Activated T-helper 1 cell treated with anti-CD3 and anti-CD28 coated beads, Interleukin-12 subunit alpha, Interleukin-12 subunit beta, Interleukin-2, Interleukin-4 antibody, amounts not matched to agents 30 ng/mL and 10 ng/mL and 1 ng/mL, durations not matched to agents 14 hours and 24 hours and 36 hours (primary cell): ENCODE measurements around the gene NOL4L. TPM values are rescaled to one million over a fixed set of nuclear protein-coding genes. Genes with fewer than 3 reads are reported as not detected.

ENCODE experiments used
- DNase-seq: peaks from one replicate; pipeline ENCODE4 v3.0.0; 2021; ENCODE audit warnings: low spot score
- H3K27ac Mint-ChIP-seq: one replicate; pipeline ENCODE4 v1.8.0; 2021; ENCODE audit warnings: mild to moderate bottlenecking, mixed read lengths
- H3K27me3 Mint-ChIP-seq: one replicate; pipeline ENCODE4 v1.8.0; 2022; ENCODE audit warnings: mild to moderate bottlenecking, moderate library complexity, mixed read lengths; ENCODE audit not compliant: insufficient read depth
- H3K36me3 Mint-ChIP-seq: one replicate; pipeline ENCODE4 v1.8.0; 2021; ENCODE audit warnings: low read depth, mixed read lengths
- H3K4me1 Mint-ChIP-seq: one replicate; pipeline ENCODE4 v1.8.0; 2021; ENCODE audit warnings: low read depth, mixed read lengths
- H3K4me3 Mint-ChIP-seq: one replicate; pipeline ENCODE4 v1.8.0; 2021; ENCODE audit warnings: mild to moderate bottlenecking, moderate library complexity, mixed read lengths
- H3K9me3 Mint-ChIP-seq: one replicate; pipeline ENCODE4 v1.8.0; 2021; ENCODE audit warnings: mixed read lengths
- intact Hi-C: fragments of 100-400 bp; cut with micrococcal nuclease; formaldehyde crosslinking; loops from one replicate; pipeline ENCODE4 v1.15.1; 2024
- total RNA-seq: library from RNA; stranded (reverse); gene quantifications from 2 replicates; pipeline ENCODE4 v1.2.3, GENCODE V29; 2022

The NOL4L gene
- total RNA-seq, 1 donor from 2014 or later: 14.3 TPM

DNA sequence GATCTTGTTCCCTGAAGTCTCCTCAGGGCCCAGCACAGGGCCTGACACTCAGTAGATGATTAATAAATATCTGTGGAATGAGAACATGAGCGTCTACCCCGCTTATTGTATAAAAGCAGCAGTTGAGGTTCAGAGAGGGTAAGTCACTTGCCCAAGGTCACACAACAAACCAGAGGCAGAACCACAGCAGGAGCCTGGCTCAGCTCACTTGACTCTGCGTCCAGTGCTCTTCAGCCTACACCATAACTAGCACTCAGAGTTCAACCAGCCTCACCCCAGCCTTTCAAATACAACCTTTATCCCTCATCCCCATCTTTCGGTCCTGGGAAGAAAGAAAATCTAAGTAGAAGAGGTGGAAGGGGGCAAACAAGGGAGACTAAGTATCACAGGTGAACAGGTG, 24.9 kb upstream of the NOL4L start:
- intact Hi-C loops: no loop called here
- Mint-ChIP-seq H3K27ac (no peak overlapping the region), H3K4me1 (no peaks in the 10 kb centered on the region), H3K27me3 (peaks cover 7% of the 10 kb centered on the region), H3K4me3 (no peak overlapping the region), H3K9me3 (no peaks in the 10 kb centered on the region), H3K36me3 (no peaks in the 10 kb centered on the region)
- DNase-seq: no peak

DNA sequence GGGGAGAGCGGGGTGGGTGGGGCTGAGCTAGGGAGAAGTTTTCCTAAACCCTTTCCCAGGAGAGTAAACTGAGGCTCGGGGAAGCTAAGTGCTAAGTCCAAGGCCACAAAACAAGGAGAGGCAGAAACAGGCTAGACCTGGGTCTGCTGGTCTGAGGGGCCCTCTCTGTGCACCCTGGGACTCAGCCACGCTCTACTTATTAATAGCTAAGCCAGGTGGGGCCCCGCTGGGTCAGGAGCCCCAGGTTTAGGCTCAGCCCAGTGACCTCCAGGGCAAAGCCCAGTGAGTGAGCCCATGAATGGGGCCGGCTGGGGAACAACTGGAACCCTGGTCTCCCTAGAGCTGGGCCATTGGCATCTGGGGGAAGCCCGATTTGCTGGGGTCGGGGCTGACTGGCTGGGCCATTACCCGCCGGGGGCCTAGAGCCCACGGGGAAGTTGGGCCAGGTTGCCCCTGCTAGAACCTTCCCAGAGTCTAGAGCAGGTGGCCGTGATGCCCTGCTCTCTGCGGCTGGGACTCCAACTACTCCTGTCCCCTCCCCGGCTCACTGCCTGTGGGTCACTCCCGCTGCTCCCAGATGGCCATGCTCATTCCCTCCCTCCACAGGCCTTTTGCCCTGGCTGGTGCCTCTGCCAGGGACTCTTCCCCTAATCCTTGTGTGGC, 24.1 kb upstream of the NOL4L start:
- no peak for DNase-seq
- Mint-ChIP-seq H3K9me3 (no peaks in the 10 kb centered on the region), H3K27ac (no peak overlapping the region), H3K4me3 (no peak overlapping the region), H3K36me3 (no peaks in the 10 kb centered on the region), H3K27me3 (peaks cover 2% of the 10 kb centered on the region), H3K4me1 (no peaks in the 10 kb centered on the region)
- intact Hi-C loops: no loop called here

DNA sequence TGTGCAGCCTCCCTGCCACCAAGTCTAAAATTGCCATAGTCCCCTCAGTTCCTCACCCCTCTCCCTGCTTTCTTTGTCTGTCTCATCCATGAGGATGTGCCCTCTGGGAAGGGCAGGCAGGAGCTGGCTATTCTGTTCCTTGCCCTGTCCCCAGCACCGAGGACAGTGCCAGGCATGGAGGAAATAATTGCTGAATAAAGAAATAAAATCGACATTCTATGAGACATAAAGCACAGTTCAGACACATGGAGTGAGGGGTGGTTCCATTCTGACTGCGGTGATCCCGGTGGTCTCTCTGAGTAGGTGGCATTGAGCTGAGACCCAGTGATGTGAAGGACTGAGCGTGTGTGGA, 23.5 kb upstream of the NOL4L start:
- no peaks in the 10 kb centered on the region for H3K9me3 Mint-ChIP-seq
- no peaks in the 10 kb centered on the region for H3K4me1 Mint-ChIP-seq
- H3K36me3 Mint-ChIP-seq: no peaks in the 10 kb centered on the region
- no peak overlapping the region for H3K4me3 Mint-ChIP-seq
- intact Hi-C loops: no loop called here
- H3K27me3 Mint-ChIP-seq: peaks cover 2% of the 10 kb centered on the region
- H3K27ac Mint-ChIP-seq: no peak overlapping the region
- DNase-seq: no peak

DNA sequence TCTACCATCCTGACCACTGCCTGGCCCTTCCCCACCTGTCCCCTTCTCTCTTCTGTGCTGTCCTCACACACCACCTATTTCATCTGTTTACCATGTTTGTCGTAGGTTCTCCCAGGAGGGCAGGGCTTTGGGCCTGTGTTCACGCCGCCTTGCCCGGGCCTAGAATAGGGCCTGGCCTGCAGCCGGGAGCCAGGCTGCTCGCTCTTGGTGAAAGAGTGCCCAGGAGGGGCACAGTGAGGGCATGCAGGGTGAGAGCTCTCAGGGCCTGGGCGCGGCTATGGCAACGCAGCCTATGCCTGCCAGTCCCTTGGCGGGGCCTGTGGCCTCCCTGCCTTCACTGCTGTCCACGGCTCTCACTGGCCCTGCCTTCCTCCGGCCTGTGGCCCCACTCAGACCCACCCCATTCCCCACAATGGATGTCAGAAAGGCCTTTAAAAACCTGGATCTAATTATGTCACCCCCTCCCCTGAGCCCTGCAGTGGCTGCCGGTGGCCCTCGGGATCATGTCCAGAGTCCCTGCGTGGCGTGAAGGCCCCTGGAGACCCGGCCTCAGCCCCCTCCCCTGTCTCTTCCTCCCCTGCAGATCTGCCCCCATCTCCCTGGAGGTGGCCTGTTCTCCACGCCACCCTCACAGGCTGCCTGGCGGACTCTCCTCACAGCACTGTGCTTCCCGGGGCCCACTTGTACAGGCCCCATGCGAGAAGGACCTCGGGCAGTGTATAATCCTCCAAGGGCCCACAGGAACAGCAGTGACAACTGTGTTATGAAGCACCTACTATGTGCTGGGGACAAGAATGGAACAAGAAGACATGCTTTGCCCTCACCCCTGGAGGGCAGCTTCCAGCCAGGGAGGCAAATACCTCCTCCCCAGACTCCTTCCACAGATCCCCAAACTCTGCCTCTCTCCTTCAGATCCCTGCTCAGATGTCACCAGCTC, 22.9 kb upstream of the NOL4L start:
- Mint-ChIP-seq H3K4me3 (no peak overlapping the region), H3K4me1 (no peaks in the 10 kb centered on the region), H3K36me3 (no peaks in the 10 kb centered on the region), H3K27me3 (no peaks in the 10 kb centered on the region), H3K9me3 (no peaks in the 10 kb centered on the region), H3K27ac (no peak overlapping the region)
- intact Hi-C loops: no loop called here
- DNase-seq: no peak

DNA sequence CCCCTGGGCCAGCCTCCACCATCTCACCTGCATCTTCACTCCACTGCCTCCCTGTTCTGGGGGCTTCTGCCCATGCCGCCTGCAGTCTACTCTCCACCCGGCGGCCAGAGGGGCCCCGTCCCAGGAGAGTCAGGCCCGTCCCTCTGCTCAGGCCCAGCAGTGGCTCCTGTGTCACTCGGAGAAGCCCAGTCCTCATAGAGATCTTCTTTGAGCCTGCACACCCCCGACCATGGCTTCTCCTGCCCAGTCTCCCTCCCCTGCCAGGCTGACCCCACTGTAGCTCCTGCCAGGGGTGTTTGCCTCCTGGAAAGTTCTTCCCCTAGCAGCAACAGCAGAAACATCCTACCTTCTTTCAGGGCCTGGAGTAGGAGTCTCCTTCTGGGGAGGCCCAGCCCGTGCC, 22.2 kb upstream of the NOL4L start:
- no peak for DNase-seq
- no peak overlapping the region for H3K4me3 Mint-ChIP-seq
- H3K36me3 Mint-ChIP-seq: no peaks in the 10 kb centered on the region
- H3K9me3 Mint-ChIP-seq: no peaks in the 10 kb centered on the region
- intact Hi-C loops: no loop called here
- no peaks in the 10 kb centered on the region for H3K4me1 Mint-ChIP-seq
- H3K27me3 Mint-ChIP-seq: no peaks in the 10 kb centered on the region
- no peak overlapping the region for H3K27ac Mint-ChIP-seq

DNA sequence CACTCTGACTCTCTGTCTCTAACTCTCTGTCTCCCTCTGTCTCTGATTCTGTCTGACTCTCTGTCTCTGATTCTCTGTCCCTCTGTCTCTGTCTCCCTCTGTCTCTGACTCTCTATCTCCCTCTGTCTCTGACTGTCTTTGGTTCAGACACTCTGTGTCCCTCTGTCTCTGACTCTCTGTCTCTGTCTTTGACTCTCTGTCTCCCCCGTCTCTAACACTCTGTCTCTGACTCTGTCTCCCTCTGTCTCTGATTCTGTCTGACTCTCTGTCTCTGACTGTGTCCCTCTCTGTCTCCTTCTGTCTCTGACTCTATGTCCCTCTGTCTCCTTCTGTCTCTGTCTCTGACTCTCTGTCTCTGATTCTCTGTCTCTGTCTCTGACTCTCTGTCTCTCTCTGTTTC, 21.7 kb upstream of the NOL4L start:
- no peak for DNase-seq
- intact Hi-C loops: no loop called here
- no peaks in the 10 kb centered on the region for H3K27me3 Mint-ChIP-seq
- no peaks in the 10 kb centered on the region for H3K36me3 Mint-ChIP-seq
- no peak overlapping the region for H3K27ac Mint-ChIP-seq
- H3K4me3 Mint-ChIP-seq: no peak overlapping the region
- H3K4me1 Mint-ChIP-seq: no peaks in the 10 kb centered on the region
- H3K9me3 Mint-ChIP-seq: no peaks in the 10 kb centered on the region

DNA sequence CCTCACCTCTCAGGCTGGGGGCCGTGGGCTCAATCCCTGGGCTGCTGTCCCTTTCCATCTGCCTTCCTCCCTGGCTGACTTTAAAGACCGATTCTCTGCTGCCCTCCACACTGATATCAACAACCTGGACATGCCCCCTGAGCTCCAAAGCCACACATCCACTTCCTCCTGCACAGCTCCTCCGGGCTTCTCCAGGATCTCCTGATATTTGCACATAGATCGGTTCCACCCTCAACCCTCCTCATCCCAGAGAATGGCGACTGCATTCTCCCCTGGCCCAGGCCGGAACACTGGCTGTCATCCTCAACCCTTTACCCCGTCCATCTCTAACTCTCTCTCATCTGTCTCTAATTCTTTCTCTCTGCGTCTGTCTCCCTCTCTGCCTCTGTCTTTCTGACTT, 21.0 kb upstream of the NOL4L start:
- Mint-ChIP-seq H3K27me3 (no peaks in the 10 kb centered on the region), H3K9me3 (no peaks in the 10 kb centered on the region), H3K27ac (no peak overlapping the region), H3K4me3 (no peak overlapping the region), H3K4me1 (no peaks in the 10 kb centered on the region), H3K36me3 (no peaks in the 10 kb centered on the region)
- DNase-seq: no peak
- intact Hi-C loops: no loop called here

DNA sequence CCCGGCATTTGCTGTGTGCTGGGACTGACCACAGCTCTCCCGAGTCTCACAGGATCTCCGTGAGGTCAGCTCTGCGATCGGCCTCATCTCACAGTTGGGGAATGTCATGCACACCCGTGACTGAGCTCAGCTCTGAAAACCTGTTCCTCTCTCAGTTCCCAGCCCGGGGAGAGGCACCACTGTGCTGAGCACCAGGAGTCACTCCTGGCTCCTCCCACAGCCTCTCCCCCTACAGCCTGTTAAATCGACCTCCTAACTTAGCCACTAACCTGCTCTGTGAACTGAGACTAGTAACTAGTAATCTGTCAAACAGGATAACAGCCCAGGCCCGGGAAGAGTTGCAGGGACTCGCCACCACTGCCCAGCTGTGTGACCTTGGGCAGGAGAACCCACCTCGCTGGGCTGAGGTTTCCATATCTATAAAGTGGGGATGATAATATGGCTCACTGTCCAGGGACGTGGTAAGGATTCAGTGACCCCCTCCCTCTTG, 20.1 kb upstream of the NOL4L start:
- Mint-ChIP-seq H3K4me1 (no peaks in the 10 kb centered on the region), H3K27me3 (no peaks in the 10 kb centered on the region), H3K4me3 (no peak overlapping the region), H3K27ac (no peak overlapping the region), H3K36me3 (no peaks in the 10 kb centered on the region), H3K9me3 (no peaks in the 10 kb centered on the region)
- intact Hi-C loops: no loop called here
- no peak for DNase-seq

DNA sequence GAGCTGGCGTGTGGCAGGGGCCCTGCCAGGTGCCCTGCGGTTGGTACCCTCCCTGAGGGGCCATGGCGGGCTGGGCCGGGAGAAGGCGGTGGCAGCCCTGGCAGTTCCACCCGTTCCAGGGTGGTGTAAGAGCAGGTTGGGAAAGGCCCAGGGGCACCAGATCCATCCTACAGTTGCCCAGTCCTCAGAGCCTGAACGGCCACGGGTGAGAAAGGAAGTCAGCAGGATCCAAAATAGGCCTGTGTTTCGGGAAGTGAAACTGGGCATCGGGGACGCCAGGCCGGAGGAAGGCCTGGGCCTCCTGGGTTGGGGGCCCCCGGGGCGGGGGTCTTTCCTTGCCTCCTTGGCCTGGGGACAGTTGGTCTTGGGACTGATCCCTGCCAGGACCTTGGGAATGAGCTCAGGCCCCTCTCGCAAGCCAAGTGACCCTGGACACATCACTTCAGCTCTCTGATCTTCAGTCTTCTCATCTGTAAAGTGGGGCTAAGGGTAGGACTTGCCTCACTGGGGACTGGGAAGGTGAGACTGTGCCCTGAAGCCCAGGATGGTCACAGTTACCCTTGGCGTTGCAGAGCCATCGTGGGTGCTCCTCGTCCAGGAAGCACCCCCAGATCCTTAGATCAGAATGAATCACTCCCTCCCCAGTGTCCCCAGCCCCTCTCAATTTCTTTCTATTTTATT, 18.1 kb upstream of the NOL4L start:
- no peak for DNase-seq
- no peak overlapping the region for H3K4me3 Mint-ChIP-seq
- no peaks in the 10 kb centered on the region for H3K36me3 Mint-ChIP-seq
- intact Hi-C loops: no loop called here
- no peaks in the 10 kb centered on the region for H3K4me1 Mint-ChIP-seq
- H3K27ac Mint-ChIP-seq: no peak overlapping the region
- H3K27me3 Mint-ChIP-seq: no peaks in the 10 kb centered on the region
- H3K9me3 Mint-ChIP-seq: no peaks in the 10 kb centered on the region

DNA sequence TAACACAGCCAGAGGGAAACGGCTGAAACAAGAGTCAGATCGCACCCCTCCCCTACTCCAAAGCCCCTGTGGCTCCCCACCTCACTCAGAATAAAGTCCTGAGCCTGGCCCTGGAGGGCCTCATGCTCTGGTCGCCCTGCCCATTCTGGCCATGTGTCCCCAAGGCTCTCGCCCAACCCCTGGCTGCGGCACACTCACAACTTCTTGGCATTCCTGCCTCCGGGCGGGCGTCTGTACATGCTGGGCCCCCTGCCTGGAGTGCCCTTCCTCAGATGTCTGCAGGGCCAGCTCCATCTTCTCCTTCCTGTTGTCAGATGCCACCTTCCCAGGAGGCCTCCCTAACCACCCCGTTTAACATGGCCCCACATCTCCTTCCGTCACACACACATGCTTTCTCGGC, 17.1 kb upstream of the NOL4L start:
- no peak overlapping the region for H3K4me3 Mint-ChIP-seq
- H3K9me3 Mint-ChIP-seq: no peaks in the 10 kb centered on the region
- H3K27ac Mint-ChIP-seq: no peak overlapping the region
- no peaks in the 10 kb centered on the region for H3K4me1 Mint-ChIP-seq
- intact Hi-C loops: no loop called here
- no peaks in the 10 kb centered on the region for H3K27me3 Mint-ChIP-seq
- DNase-seq: no peak
- H3K36me3 Mint-ChIP-seq: no peaks in the 10 kb centered on the region

DNA sequence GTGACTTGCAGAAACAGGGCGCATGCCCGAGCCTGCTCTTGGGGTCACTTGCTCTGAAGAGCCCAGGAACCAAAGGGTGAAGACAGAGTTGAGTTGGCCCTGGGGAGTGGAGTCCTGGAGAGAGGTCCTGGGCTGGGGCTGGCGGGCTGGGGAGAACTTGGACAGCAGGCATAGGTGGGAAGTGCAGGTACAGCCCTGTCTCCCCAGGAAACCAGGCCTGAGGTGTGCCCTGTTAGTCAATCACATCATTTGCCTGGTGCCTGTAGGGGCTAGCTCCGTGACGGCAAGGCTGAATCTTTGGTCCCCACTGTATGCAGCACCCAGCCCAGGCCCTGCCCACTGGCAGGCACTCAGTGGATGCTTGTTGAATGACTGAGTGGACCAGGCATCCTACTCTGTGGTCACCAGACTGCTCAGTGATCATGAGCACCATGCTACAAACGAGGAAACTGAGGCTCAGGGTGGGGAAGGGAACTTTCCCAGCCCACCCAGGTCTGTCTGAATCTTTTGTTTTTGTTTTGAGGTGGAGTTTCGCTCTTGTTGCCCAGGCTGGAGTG, 15.6 kb upstream of the NOL4L start:
- Mint-ChIP-seq H3K4me3 (no peak overlapping the region), H3K27ac (no peak overlapping the region), H3K36me3 (no peaks in the 10 kb centered on the region), H3K27me3 (no peaks in the 10 kb centered on the region), H3K4me1 (no peaks in the 10 kb centered on the region), H3K9me3 (no peaks in the 10 kb centered on the region)
- intact Hi-C loops: no loop called here
- DNase-seq: no peak

DNA sequence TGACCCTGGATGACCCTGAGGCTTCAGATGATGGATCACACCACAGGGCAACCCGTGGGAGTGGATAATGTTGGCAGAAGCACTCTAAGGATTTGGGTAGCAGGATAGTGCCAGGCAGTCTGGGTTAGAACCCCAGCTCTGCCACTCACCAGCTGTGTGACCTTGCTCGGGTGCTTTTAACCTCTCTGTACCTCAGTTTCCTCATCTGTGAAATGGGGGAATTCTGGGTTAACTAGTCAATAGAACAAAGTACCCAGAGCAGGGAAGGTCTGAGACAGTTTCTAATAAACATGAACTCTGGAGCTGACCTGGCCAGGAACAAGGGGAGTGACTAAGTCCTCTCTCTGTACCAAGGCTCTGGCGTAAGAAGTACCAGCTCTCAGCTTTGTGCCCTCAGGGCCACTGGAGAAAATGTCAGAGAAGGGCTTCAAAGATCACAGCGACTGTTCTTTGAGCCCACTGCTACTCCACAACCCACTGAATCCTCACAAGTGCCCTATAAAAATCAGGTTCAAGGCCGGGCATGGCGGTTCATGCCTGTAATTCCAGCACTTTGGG, 14.7 kb upstream of the NOL4L start:
- no peaks in the 10 kb centered on the region for H3K36me3 Mint-ChIP-seq
- DNase-seq: no peak
- no peak overlapping the region for H3K27ac Mint-ChIP-seq
- no peaks in the 10 kb centered on the region for H3K4me1 Mint-ChIP-seq
- intact Hi-C loops: no loop called here
- no peak overlapping the region for H3K4me3 Mint-ChIP-seq
- no peaks in the 10 kb centered on the region for H3K27me3 Mint-ChIP-seq
- H3K9me3 Mint-ChIP-seq: no peaks in the 10 kb centered on the region

DNA sequence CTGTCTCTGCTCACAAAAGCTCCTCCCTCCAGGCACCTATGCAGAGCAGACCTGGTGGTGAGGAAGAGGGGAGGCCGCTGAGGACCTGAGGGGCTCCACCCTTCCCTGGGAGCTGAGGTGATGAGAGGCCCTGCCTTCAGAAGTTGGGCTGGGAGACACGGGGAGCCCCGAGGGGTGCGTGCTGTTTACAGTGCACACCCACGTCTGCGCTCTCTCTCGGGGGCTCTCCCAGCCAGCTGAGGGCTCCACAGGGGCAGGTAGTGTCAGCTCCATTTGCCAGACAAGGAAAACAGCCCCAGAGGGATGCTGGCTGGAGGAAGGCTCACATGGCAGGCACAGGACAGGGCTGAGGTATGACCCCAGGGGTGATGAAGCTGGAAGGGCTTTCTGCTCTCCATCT, 13.5 kb upstream of the NOL4L start:
- intact Hi-C loops: no loop called here
- Mint-ChIP-seq H3K4me1 (no peaks in the 10 kb centered on the region), H3K36me3 (no peaks in the 10 kb centered on the region), H3K27ac (no peak overlapping the region), H3K9me3 (no peaks in the 10 kb centered on the region), H3K4me3 (no peak overlapping the region), H3K27me3 (peaks cover 2% of the 10 kb centered on the region)
- DNase-seq: no peak
